Left hindlimb (tissue), 1 donor: ENCODE measurements around the gene CCDC87.
A peak's percentile ranks its signal among the peaks of the same experiment; 100 is the strongest.

Experiments
- DNase-seq: peaks from one replicate; pipeline ENCODE4 v3.0.0-alpha.2; 2018

The CCDC87 gene

GRCh38 chr11:66570850-66571180 lies 22.0 kb downstream of the CCDC87 start:
- DNase-seq, result no peak

GRCh38 chr11:66570079-66570849 lies 22.6 kb downstream of the CCDC87 start:
- DNase-seq, result no peak

- no peak for DNase-seq
Measured at GRCh38 chr11:66569076-66569475, 23.8 kb downstream of the CCDC87 start.

- DNase-seq, result peak; percentile 81
Measured at GRCh38 chr11:66568124-66568916, 24.5 kb downstream of the CCDC87 start, which contains the start of gene CTSF. Gene CTSF (minus strand): TSS chr11:66568606. CDS start chr11:66568486, 120 bp downstream.

- DNase-seq, result no peak
Measured at GRCh38 chr11:66567787-66568123, 25.1 kb downstream of the CCDC87 start.

GRCh38 chr11:66566221-66566620 lies 26.6 kb downstream of the CCDC87 start:
- no peak for DNase-seq

- DNase-seq, result no peak
Measured at GRCh38 chr11:66564984-66565383, 27.9 kb downstream of the CCDC87 start.

- no peak for DNase-seq
Measured at GRCh38 chr11:66564538-66564937, 28.3 kb downstream of the CCDC87 start.

- DNase-seq, result no peak
Measured at GRCh38 chr11:66563832-66564231, 29.0 kb downstream of the CCDC87 start.

- no peak for DNase-seq
Measured at GRCh38 chr11:66562907-66563583, 29.8 kb downstream of the CCDC87 start.

- no peak for DNase-seq
Measured at GRCh38 chr11:66562275-66562674, 30.6 kb downstream of the CCDC87 start.

- DNase-seq, result no peak
Measured at GRCh38 chr11:66561975-66562248, 31.0 kb downstream of the CCDC87 start.

GRCh38 chr11:66561178-66561974 lies 31.5 kb downstream of the CCDC87 start:
- no peak for DNase-seq

- DNase-seq, result no peak
Measured at GRCh38 chr11:66559866-66560676, 32.8 kb downstream of the CCDC87 start.

- DNase-seq, result no peak
Measured at GRCh38 chr11:66559142-66559865, 33.6 kb downstream of the CCDC87 start.

GRCh38 chr11:66557733-66558326 lies 35.0 kb downstream of the CCDC87 start:
- DNase-seq, result no peak

GRCh38 chr11:66556086-66556485 lies 36.8 kb downstream of the CCDC87 start:
- DNase-seq, result no peak

GRCh38 chr11:66555416-66555815 lies 37.4 kb downstream of the CCDC87 start:
- no peak for DNase-seq

GRCh38 chr11:66554602-66555001 lies 38.3 kb downstream of the CCDC87 start:
- no peak for DNase-seq

- DNase-seq, result no peak
Measured at GRCh38 chr11:66550887-66551286, 42.0 kb downstream of the CCDC87 start.

- no peak for DNase-seq
Measured at GRCh38 chr11:66549696-66550095, 43.2 kb downstream of the CCDC87 start.
